Measurements from ENCODE around the gene ZNF425. TPM values are rescaled to one million over a fixed set of nuclear protein-coding genes. Genes with fewer than 3 reads are reported as not detected.
A peak's percentile ranks its signal among the peaks of the same experiment; 100 is the strongest.

ZNF425 gene
- total and polyA plus RNA-seq, 9 of the 15 experiments (the other 6 are each of a cell fraction or from before 2014, with no cell fraction given) = 0.03 to 0.89 (median 0.54) TPM

DNA sequence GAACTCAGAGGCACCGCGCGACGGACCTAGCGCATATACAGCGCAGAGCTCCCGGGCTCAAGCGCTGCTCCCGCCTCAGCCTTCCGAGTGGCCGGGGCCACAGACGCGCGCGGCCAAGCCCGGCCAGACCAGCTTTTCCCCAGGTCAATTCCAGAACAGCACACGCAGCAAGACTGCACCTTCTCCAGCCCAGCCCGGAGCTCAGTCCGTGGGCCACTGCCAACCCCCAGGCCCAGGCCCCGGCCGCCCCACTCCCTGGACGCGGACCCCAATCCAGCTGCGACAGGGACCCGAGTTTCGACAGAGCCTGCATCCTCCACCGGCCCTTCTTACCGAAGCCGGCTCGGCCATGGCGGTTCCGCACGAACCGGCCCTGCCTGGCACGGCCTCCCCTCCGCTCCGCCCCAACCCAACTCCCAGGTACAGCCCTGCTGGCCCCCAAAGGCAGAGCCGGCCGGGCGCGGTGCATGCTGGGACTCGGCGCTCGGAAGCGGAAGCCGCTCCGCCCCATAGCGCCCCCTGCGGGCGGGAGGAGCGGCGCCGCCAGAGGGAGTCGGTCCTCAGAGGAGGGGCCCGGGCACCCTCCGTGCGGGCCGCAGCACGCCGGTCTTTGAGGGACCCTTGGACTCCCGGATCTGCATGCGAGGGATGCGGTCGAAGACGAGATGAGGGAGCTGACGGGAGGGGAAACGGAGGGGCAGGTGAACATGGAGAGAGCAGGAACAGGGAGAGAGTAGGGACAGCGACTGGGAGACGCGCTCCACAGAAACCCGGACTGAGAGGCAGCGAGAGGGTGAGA is at the start of gene ZNF425 (continued):
- TF ChIP-seq, protein P1, sequence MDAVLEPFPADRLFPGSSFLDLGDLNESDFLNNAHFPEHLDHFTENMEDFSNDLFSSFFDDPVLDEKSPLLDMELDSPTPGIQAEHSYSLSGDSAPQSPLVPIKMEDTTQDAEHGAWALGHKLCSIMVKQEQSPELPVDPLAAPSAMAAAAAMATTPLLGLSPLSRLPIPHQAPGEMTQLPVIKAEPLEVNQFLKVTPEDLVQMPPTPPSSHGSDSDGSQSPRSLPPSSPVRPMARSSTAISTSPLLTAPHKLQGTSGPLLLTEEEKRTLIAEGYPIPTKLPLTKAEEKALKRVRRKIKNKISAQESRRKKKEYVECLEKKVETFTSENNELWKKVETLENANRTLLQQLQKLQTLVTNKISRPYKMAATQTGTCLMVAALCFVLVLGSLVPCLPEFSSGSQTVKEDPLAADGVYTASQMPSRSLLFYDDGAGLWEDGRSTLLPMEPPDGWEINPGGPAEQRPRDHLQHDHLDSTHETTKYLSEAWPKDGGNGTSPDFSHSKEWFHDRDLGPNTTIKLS (IDR thresholded peaks at IDR 0.05; ENCODE audit: borderline replicate concordance, low read depth) = peak; percentile 77
- TF ChIP-seq HDGF (IDR thresholded peaks at IDR 0.05) (no peak), HDAC1 (IDR thresholded peaks at IDR 0.05) (peak; percentile 20 to 90; a peak in 2 of 4 replicates), RNF2 (IDR thresholded peaks at IDR 0.05) (peak; percentile 58), ZFP36 (IDR thresholded peaks at IDR 0.05; ENCODE audit: low read depth, low read length, partially characterized antibody) (peak; percentile 40), RFX7 (CRISPR knock-in tag; IDR thresholded peaks at IDR 0.05) (no peak), ZNF699 (CRISPR knock-in tag; IDR thresholded peaks at IDR 0.05; ENCODE audit: insufficient replicate concordance) (no peak), XRCC3 (IDR thresholded peaks at IDR 0.05) (no peak), NFIX (CRISPR knock-in tag; IDR thresholded peaks at IDR 0.05; ENCODE audit: low read depth) (no peak), KHSRP (IDR thresholded peaks at IDR 0.05) (no peak), SLC30A9 (CRISPR knock-in tag; IDR thresholded peaks at IDR 0.05) (no peak), PYGO2 (tag; IDR thresholded peaks at IDR 0.05) (no peak), ZFP30 (CRISPR knock-in tag; IDR thresholded peaks at IDR 0.05; ENCODE audit: borderline replicate concordance) (peak; percentile 41; the same call in 1 of the 2 replicates), NONO (IDR thresholded peaks at IDR 0.05; ENCODE audit: low read depth in 2 of 2, low read length in 1 of 2) (peak; percentile 92 to 94)
- TF ChIP-seq, protein P2, sequence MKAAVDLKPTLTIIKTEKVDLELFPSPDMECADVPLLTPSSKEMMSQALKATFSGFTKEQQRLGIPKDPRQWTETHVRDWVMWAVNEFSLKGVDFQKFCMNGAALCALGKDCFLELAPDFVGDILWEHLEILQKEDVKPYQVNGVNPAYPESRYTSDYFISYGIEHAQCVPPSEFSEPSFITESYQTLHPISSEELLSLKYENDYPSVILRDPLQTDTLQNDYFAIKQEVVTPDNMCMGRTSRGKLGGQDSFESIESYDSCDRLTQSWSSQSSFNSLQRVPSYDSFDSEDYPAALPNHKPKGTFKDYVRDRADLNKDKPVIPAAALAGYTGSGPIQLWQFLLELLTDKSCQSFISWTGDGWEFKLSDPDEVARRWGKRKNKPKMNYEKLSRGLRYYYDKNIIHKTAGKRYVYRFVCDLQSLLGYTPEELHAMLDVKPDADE (conservative IDR thresholded peaks at IDR 0.05; ENCODE audit: control insufficient read depth, low read depth, low read length) = peak; percentile 91
- TF ChIP-seq, protein P3, sequence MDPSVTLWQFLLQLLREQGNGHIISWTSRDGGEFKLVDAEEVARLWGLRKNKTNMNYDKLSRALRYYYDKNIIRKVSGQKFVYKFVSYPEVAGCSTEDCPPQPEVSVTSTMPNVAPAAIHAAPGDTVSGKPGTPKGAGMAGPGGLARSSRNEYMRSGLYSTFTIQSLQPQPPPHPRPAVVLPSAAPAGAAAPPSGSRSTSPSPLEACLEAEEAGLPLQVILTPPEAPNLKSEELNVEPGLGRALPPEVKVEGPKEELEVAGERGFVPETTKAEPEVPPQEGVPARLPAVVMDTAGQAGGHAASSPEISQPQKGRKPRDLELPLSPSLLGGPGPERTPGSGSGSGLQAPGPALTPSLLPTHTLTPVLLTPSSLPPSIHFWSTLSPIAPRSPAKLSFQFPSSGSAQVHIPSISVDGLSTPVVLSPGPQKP (CRISPR knock-in tag; IDR thresholded peaks at IDR 0.05) = no peak
- TF ChIP-seq, protein P4, sequence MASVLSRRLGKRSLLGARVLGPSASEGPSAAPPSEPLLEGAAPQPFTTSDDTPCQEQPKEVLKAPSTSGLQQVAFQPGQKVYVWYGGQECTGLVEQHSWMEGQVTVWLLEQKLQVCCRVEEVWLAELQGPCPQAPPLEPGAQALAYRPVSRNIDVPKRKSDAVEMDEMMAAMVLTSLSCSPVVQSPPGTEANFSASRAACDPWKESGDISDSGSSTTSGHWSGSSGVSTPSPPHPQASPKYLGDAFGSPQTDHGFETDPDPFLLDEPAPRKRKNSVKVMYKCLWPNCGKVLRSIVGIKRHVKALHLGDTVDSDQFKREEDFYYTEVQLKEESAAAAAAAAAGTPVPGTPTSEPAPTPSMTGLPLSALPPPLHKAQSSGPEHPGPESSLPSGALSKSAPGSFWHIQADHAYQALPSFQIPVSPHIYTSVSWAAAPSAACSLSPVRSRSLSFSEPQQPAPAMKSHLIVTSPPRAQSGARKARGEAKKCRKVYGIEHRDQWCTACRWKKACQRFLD (CRISPR knock-in tag; IDR thresholded peaks at IDR 0.05) = peak; percentile 94
- TF ChIP-seq, protein P5, sequence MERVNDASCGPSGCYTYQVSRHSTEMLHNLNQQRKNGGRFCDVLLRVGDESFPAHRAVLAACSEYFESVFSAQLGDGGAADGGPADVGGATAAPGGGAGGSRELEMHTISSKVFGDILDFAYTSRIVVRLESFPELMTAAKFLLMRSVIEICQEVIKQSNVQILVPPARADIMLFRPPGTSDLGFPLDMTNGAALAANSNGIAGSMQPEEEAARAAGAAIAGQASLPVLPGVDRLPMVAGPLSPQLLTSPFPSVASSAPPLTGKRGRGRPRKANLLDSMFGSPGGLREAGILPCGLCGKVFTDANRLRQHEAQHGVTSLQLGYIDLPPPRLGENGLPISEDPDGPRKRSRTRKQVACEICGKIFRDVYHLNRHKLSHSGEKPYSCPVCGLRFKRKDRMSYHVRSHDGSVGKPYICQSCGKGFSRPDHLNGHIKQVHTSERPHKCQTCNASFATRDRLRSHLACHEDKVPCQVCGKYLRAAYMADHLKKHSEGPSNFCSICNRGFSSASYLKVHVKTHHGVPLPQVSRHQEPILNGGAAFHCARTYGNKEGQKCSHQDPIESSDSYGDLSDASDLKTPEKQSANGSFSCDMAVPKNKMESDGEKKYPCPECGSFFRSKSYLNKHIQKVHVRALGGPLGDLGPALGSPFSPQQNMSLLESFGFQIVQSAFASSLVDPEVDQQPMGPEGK (CRISPR knock-in tag; IDR thresholded peaks at IDR 0.05; ENCODE audit: borderline replicate concordance) = no peak
- TF ChIP-seq, protein P6, sequence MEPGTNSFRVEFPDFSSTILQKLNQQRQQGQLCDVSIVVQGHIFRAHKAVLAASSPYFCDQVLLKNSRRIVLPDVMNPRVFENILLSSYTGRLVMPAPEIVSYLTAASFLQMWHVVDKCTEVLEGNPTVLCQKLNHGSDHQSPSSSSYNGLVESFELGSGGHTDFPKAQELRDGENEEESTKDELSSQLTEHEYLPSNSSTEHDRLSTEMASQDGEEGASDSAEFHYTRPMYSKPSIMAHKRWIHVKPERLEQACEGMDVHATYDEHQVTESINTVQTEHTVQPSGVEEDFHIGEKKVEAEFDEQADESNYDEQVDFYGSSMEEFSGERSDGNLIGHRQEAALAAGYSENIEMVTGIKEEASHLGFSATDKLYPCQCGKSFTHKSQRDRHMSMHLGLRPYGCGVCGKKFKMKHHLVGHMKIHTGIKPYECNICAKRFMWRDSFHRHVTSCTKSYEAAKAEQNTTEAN (CRISPR knock-in tag; IDR thresholded peaks at IDR 0.05) = no peak; the same call in 1 of the 2 replicates

All from K562 (cell line).